ENCODE results near the gene AKAP13.

The AKAP13 gene

GRCh38 chr15:85756411-85757072 is 376.1 kb downstream of the AKAP13 start:
- TF ChIP-seq KLF9 (tag by site-specific recombination; IDR thresholded peaks at IDR 0.05; ENCODE audit: low read depth) (no peak), ZIC2 (tag by site-specific recombination; IDR thresholded peaks at IDR 0.05) (no peak), SP7 (tag by site-specific recombination; IDR thresholded peaks at IDR 0.05) (no peak), ZNF623 (tag by site-specific recombination; IDR thresholded peaks at IDR 0.05) (no peak)
- no peak overlapping the region for H3K27ac ChIP-seq (ENCODE audit: extremely low read depth, low read depth, low read length)
- no peak overlapping the region for H3K4me3 ChIP-seq (ENCODE audit: low read depth, low read length)
- no peaks in the 10 kb centered on the region for H3K9me3 ChIP-seq (ENCODE audit: control insufficient read depth, insufficient read depth, low read depth, low read length)
- ChIA-PET CTCF (no interaction called here), POLR2A (no interaction called here)
- H3K4me1 ChIP-seq (ENCODE audit: control insufficient read depth, insufficient read depth, low read length), result no peaks in the 10 kb centered on the region
- H3K36me3 ChIP-seq (ENCODE audit: control insufficient read depth in 2 of 2, insufficient read depth in 1 of 2, low read length in 2 of 2), result peaks cover 0 to 20% of the 10 kb centered on the region in 2 experiments; a peak in 1 of 3 replicates

DNA sequence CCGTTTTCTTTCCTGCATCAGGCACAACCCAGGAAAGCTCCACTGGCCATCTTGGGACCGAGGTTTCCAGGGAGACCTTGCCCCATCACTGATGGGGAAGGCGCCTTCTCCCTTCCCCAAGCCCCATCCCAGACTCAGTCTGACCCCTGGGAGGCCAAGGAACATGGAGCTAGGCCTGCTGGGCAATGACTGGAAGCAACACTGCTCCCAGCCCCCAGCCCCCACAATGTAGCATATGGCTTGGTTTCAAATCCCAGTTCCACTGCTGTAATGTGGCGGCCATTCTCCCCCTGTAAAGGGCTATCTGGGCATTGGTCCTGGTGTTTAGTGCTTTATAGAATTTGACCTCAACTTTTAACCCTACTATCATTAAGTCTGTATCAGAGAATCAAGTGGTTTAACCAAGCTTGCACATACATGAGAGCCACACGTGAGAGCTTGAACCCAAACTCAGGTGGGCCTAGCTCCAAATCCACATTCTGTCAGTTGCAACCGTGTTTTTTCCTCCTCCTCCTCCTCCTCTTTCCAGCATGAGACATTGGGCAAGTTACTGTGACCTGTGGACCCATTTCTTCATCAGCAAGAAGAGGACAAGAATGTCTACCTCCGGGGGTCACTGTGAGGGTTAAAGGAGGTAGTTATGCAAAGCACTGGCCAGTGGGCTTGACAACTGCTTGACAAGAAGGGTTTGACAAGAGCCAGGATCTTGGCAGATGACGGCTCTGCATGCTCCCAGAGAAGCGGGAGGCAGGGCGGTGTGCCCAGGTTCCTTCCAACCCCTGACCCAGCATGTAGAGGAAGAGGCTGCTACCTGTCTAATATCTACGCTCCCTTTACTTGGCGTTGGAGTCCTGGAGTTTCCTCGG is 376.9 kb downstream of the AKAP13 start:
- no peaks in the 10 kb centered on the region for H3K9me3 ChIP-seq (ENCODE audit: control insufficient read depth, insufficient read depth, low read depth, low read length)
- H3K4me1 ChIP-seq (ENCODE audit: control insufficient read depth, insufficient read depth, low read length), result no peaks in the 10 kb centered on the region
- H3K27ac ChIP-seq (ENCODE audit: extremely low read depth, low read depth, low read length), result no peak overlapping the region
- H3K4me3 ChIP-seq (ENCODE audit: low read depth, low read length), result no peak overlapping the region
- CTCF ChIA-PET, result no interaction called here
- POLR2A ChIA-PET, result no interaction called here
- no peak for TF ChIP-seq KLF17 (tag by site-specific recombination; IDR thresholded peaks at IDR 0.05)
- H3K36me3 ChIP-seq (ENCODE audit: control insufficient read depth in 2 of 2, insufficient read depth in 1 of 2, low read length in 2 of 2), result peaks cover 0 to 20% of the 10 kb centered on the region in 2 experiments; a peak in 1 of 3 replicates

DNA sequence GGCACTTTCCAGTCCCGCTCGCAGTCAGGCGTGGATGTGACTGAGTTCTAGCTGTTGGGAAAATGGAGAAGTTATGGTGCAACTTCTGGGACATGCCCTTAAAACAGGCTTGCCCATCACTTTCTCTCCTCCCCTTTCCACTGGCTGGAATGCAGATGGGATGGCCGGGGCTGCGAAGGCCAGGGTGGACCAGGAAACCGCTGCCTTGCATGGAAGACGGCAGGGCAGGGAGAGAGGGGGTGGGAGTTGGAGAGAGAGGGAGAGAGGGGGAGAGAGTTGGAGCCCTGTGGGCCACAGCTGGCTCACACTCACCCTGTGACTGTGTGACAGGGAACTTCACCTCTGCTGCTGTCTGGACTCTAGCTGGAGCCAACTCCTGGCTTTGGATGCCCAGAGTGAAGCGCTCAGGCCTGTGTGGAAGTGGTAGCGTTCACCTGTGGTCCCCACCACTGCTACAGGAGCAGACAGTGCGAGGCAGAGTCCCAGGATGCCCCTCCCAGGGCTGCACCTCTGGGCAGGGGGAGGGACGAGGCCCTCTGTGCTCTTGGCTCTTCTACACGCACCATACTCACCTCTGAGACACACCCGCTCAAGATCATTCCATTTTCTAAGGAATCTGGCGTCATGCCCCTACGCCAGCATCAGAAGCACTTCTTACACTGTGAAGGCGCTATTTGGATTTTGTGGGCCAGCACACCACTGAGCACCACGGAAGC is 377.7 kb downstream of the AKAP13 start:
- CTCF ChIA-PET, result no interaction called here
- H3K4me1 ChIP-seq (ENCODE audit: control insufficient read depth, insufficient read depth, low read length), result no peaks in the 10 kb centered on the region
- peaks cover 0 to 17% of the 10 kb centered on the region in 2 experiments; a peak in 1 of 3 replicates for H3K36me3 ChIP-seq (ENCODE audit: control insufficient read depth in 2 of 2, insufficient read depth in 1 of 2, low read length in 2 of 2)
- H3K9me3 ChIP-seq (ENCODE audit: control insufficient read depth, insufficient read depth, low read depth, low read length), result no peaks in the 10 kb centered on the region
- no peak overlapping the region for H3K27ac ChIP-seq (ENCODE audit: extremely low read depth, low read depth, low read length)
- TF ChIP-seq, protein P1, sequence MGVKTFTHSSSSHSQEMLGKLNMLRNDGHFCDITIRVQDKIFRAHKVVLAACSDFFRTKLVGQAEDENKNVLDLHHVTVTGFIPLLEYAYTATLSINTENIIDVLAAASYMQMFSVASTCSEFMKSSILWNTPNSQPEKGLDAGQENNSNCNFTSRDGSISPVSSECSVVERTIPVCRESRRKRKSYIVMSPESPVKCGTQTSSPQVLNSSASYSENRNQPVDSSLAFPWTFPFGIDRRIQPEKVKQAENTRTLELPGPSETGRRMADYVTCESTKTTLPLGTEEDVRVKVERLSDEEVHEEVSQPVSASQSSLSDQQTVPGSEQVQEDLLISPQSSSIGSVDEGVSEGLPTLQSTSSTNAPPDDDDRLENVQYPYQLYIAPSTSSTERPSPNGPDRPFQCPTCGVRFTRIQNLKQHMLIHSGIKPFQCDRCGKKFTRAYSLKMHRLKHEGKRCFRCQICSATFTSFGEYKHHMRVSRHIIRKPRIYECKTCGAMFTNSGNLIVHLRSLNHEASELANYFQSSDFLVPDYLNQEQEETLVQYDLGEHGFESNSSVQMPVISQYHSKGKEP (tag by site-specific recombination; IDR thresholded peaks at IDR 0.05), result no peak
- no peak for TF ChIP-seq ZNF133 (tag by site-specific recombination; IDR thresholded peaks at IDR 0.05)
- no peak overlapping the region for H3K4me3 ChIP-seq (ENCODE audit: low read depth, low read length)
- POLR2A ChIA-PET, result no interaction called here

DNA sequence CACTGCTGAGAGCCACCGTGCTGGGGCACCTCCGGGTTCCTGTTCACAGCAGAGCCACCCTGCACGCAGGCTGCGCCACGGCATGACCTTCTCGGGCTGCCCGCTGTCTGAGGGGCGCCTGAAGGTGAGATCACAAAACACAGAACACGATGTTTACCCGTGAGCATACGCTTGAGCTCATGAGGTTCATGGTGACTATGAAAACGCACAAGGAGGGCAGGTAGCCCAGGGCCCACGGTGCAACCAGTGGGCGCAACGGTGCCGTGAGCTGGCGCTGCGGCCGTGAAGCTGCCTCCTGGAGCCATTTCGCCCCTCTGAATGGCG is 378.2 kb downstream of the AKAP13 start:
- no peak overlapping the region for H3K27ac ChIP-seq (ENCODE audit: extremely low read depth, low read depth, low read length)
- H3K9me3 ChIP-seq (ENCODE audit: control insufficient read depth, insufficient read depth, low read depth, low read length), result no peaks in the 10 kb centered on the region
- ChIA-PET CTCF (no interaction called here), POLR2A (no interaction called here)
- H3K4me1 ChIP-seq (ENCODE audit: control insufficient read depth, insufficient read depth, low read length), result no peaks in the 10 kb centered on the region
- no peak overlapping the region for H3K4me3 ChIP-seq (ENCODE audit: low read depth, low read length)
- peaks cover 0 to 17% of the 10 kb centered on the region in 2 experiments; a peak in 1 of 3 replicates for H3K36me3 ChIP-seq (ENCODE audit: control insufficient read depth in 2 of 2, insufficient read depth in 1 of 2, low read length in 2 of 2)
- no peak for TF ChIP-seq SCRT2 (tag by site-specific recombination; IDR thresholded peaks at IDR 0.05)
- no peak for TF ChIP-seq ZSCAN18 (tag by site-specific recombination; IDR thresholded peaks at IDR 0.05)
- no peak for TF ChIP-seq ZNF398 (tag by site-specific recombination; IDR thresholded peaks at IDR 0.05)
- no peak for TF ChIP-seq ZNF16 (tag by site-specific recombination; IDR thresholded peaks at IDR 0.05; ENCODE audit: low read depth)
- TF ChIP-seq, protein P2, sequence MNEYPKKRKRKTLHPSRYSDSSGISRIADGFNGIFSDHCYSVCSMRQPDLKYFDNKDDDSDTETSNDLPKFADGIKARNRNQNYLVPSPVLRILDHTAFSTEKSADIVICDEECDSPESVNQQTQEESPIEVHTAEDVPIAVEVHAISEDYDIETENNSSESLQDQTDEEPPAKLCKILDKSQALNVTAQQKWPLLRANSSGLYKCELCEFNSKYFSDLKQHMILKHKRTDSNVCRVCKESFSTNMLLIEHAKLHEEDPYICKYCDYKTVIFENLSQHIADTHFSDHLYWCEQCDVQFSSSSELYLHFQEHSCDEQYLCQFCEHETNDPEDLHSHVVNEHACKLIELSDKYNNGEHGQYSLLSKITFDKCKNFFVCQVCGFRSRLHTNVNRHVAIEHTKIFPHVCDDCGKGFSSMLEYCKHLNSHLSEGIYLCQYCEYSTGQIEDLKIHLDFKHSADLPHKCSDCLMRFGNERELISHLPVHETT (tag by site-specific recombination; IDR thresholded peaks at IDR 0.05), result no peak
- no peak for TF ChIP-seq ZNF610 (tag by site-specific recombination; IDR thresholded peaks at IDR 0.05; ENCODE audit: borderline replicate concordance)
- TF ChIP-seq ZBTB17 (tag by site-specific recombination; IDR thresholded peaks at IDR 0.05), result no peak
- no peak for TF ChIP-seq ZNF2 (tag by site-specific recombination; IDR thresholded peaks at IDR 0.05)
- TF ChIP-seq, protein P3, sequence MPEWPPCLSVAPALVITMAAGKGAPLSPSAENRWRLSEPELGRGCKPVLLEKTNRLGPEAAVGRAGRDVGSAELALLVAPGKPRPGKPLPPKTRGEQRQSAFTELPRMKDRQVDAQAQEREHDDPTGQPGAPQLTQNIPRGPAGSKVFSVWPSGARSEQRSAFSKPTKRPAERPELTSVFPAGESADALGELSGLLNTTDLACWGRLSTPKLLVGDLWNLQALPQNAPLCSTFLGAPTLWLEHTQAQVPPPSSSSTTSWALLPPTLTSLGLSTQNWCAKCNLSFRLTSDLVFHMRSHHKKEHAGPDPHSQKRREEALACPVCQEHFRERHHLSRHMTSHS (tag by site-specific recombination; IDR thresholded peaks at IDR 0.05), result no peak
- no peak for TF ChIP-seq MEIS1 (CRISPR knock-in tag; IDR thresholded peaks at IDR 0.05; ENCODE audit: borderline replicate concordance)

Data from HEK293 (cell line).